Measurements from ENCODE around the gene LEFTY1.

LEFTY1 gene

GRCh38 chr1:225888898-225889601 is at the start of gene LEFTY1:
LEFTY1 (minus strand) TSS chr1:225889146; CDS start chr1:225889066, 80 bp downstream.
- TF ChIP-seq CTCF (IDR thresholded peaks at IDR 0.05), result no peak

GRCh38 chr1:225937048-225937968 is 48.4 kb upstream of the LEFTY1 start:
- TF ChIP-seq CTCF (IDR thresholded peaks at IDR 0.05), result no peak

- TF ChIP-seq CTCF (IDR thresholded peaks at IDR 0.05), result no peak
Observed at GRCh38 chr1:225936523-225936922, 47.6 kb upstream of the LEFTY1 start.

- TF ChIP-seq CTCF (IDR thresholded peaks at IDR 0.05), result no peak
Observed at GRCh38 chr1:225934711-225935110, 45.8 kb upstream of the LEFTY1 start.

GRCh38 chr1:225933072-225933471 is 44.1 kb upstream of the LEFTY1 start:
- no peak for TF ChIP-seq CTCF (IDR thresholded peaks at IDR 0.05)

- TF ChIP-seq CTCF (IDR thresholded peaks at IDR 0.05), result no peak
Observed at GRCh38 chr1:225931270-225932136, 42.6 kb upstream of the LEFTY1 start.

GRCh38 chr1:225930566-225930965 is 41.6 kb upstream of the LEFTY1 start:
- TF ChIP-seq CTCF (IDR thresholded peaks at IDR 0.05), result no peak
